Mesangial cell (primary cell): ENCODE measurements around the gene TNFSF4. TPM values are rescaled to one million over a fixed set of nuclear protein-coding genes. Genes with fewer than 3 reads are reported as not detected.

ENCODE experiments used
- total RNA-seq: library from RNA; depleted of rRNA; stranded (reverse); fragments of >200 nt; gene quantifications from 2 replicates; pipeline ENCODE4 v1.2.3, GENCODE V29; 2015

Gene TNFSF4, protein sequence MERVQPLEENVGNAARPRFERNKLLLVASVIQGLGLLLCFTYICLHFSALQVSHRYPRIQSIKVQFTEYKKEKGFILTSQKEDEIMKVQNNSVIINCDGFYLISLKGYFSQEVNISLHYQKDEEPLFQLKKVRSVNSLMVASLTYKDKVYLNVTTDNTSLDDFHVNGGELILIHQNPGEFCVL
- 3.7 and 4.6 TPM in 2 replicates for total RNA-seq

DNA sequence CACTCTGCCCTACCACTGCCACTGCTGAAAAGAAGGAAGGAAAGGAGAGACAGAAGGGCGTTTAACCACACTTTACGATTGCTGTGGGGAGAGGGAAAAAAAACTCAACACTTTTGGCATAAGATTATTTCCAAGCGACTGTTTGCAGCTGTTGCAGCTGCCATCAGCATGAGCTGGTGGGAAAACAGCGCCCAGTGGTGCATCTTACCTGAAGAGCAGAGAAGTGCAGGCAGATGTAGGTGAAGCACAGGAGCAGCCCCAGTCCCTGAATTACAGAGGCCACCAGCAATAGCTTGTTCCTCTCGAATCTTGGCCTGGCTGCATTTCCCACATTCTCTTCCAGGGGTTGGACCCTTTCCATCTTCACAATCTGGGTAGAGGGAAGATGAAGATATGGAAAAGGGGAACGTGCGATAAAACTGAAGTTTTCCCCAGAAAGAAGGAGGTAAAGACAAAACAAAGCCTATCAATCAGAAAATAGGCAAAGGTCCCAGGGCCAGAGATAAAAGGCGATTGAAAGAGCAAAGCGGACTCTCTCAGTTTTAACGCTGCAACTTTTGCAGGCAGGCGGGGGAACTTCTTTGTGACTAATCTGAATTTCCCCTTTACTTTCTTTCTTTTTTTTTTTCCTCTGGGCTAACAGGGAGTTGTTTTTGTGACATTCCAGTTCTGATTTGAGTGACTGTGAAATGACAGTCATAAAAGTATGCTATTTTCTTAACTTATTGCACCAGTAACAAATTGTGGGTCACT lies at the start of gene TNFSF4:
TSS of gene TNFSF4 (minus strand) at position 516 of the 753 bp plus-strand sequence. CDS start at position 361, 155 bp downstream.

Other genes with a start within 250 kb of the TNFSF4 start
- gene TNFSF18, start 156.4 kb downstream of the TNFSF4 start, total RNA-seq: under 0.01 and 0.38 TPM in 2 replicates